Ascending aorta (tissue), 2 donors: ENCODE data around the gene ZBTB32. TPM values are rescaled to one million over a fixed set of nuclear protein-coding genes. Genes with fewer than 3 reads are reported as not detected.

ENCODE experiments used
- DNase-seq, 2 donors: peaks; one replicate each; pipeline ENCODE4 v3.0.0-alpha.2; 2019; ENCODE audit warnings: low spot score in 2 of 2
- H3K27ac ChIP-seq, 2 donors: fragments of 200-600 bp; sonication (generic); one replicate each; pipeline ENCODE4 v1.5.1; 2016 to 2017; ENCODE audit warnings: mild to moderate bottlenecking in 1 of 2
- H3K27me3 ChIP-seq: fragments of 200-600 bp; sonication (generic); one replicate; pipeline ENCODE4 v1.5.1; 2017
- H3K36me3 ChIP-seq, 2 donors: fragments of 200-600 bp; sonication (generic); one replicate each; pipeline ENCODE4 v1.5.1; 2016
- H3K4me1 ChIP-seq, 2 donors: fragments of 200-600 bp; sonication (generic); one replicate each; pipeline ENCODE4 v1.5.1; 2016 to 2017; ENCODE audit warnings: mild to moderate bottlenecking in 1 of 2
- H3K4me3 ChIP-seq, 2 donors: fragments of 200-600 bp; sonication (generic); one replicate each; pipeline ENCODE4 v1.5.1; 2016 to 2017; ENCODE audit warnings: mild to moderate bottlenecking in 1 of 2
- H3K9me3 ChIP-seq, 2 donors: fragments of 200-600 bp; sonication (generic); one replicate each; pipeline ENCODE4 v1.5.1; 2016
- CTCF ChIP-seq, 3 experiments: fragments of 200-600 bp in 2 of 3; fragments of 450-650 bp in 1 of 3; sonication (generic) in 2 of 3; IDR thresholded peaks; one replicate each; pipeline ENCODE4 v1.5.1; 2016 to 2019; ENCODE audit warnings: antibody characterized with exemption in 3 of 3, mild to moderate bottlenecking in 1 of 3, moderate library complexity in 1 of 3
- intact Hi-C: fragments of 100-400 bp; cut with DNase I; formaldehyde crosslinking; loops from one replicate; pipeline ENCODE4 v1.15.1; 2023
- total RNA-seq: library from RNA; depleted of rRNA; stranded (reverse); fragments of >200 nt; gene quantifications from one replicate; pipeline ENCODE4 v1.1.0, GENCODE V29; 2016

ZBTB32 gene
- total RNA-seq, 1 donor from 2014 or later = not detected

GRCh38 chr19:35715355-35715809, 11.0 kb downstream of the ZBTB32 start:
- TF ChIP-seq CTCF (IDR thresholded peaks at IDR 0.05) = no peak
- Histone ChIP-seq H3K4me3 (peak overlapping the region in 1 of 2 donors; percentile 79), H3K27me3 (no peaks in the 10 kb centered on the region), H3K4me1 (peaks cover 7 to 19% of the 10 kb centered on the region in 2 donors), H3K27ac (peak overlapping the region; percentile 85 to 86), H3K36me3 (peaks cover 7 to 9% of the 10 kb centered on the region in 2 donors), H3K9me3 (no peaks in the 10 kb centered on the region)
- DNase-seq = no peak
- intact Hi-C loops = no loop called here

- no peak for TF ChIP-seq CTCF (IDR thresholded peaks at IDR 0.05)
- Histone ChIP-seq H3K9me3 (no peaks in the 10 kb centered on the region), H3K27ac (peak overlapping the region; percentile 85 to 86), H3K4me1 (peaks cover 7 to 19% of the 10 kb centered on the region in 2 donors), H3K36me3 (peaks cover 14 to 17% of the 10 kb centered on the region in 2 donors), H3K27me3 (no peaks in the 10 kb centered on the region), H3K4me3 (peak overlapping the region; percentile 79 to 95)
- intact Hi-C loops = loop anchor here (1.0 to 2.0 kb wide), 3 partner anchors 23 to 59 kb away; partner anchors contain the start of genes ARHGAP33, PSENEN and U2AF1L4
- DNase-seq = peak in 1 of 2 donors; percentile 63
These were observed 11.8 kb downstream of the ZBTB32 start for GRCh38 chr19:35715981-35716800.

- Histone ChIP-seq H3K27ac (peak overlapping the region; percentile 85 to 86), H3K27me3 (no peaks in the 10 kb centered on the region), H3K36me3 (peaks cover 21 to 25% of the 10 kb centered on the region in 2 donors), H3K4me1 (peaks cover 7 to 19% of the 10 kb centered on the region in 2 donors), H3K9me3 (no peaks in the 10 kb centered on the region), H3K4me3 (peak overlapping the region; percentile 79 to 95)
- TF ChIP-seq CTCF (IDR thresholded peaks at IDR 0.05) = peak; percentile 92 to 95 (median 93)
- intact Hi-C loops = loop anchor here (1.0 to 2.0 kb wide), 12 partner anchors 15 to 214 kb away; partner anchors contain the start of genes ARHGAP33, HAUS5, HSPB6 and PSENEN
- DNase-seq = peak; percentile 88 to 98
These were observed 12.7 kb downstream of the ZBTB32 start for GRCh38 chr19:35716801-35717664.

- H3K4me1 ChIP-seq = peaks cover 7 to 19% of the 10 kb centered on the region in 2 donors
- no peaks in the 10 kb centered on the region for H3K27me3 ChIP-seq
- H3K27ac ChIP-seq = peak within 1 kb of the TSS; percentile 85 to 87
- no peaks in the 10 kb centered on the region for H3K9me3 ChIP-seq
- intact Hi-C loops = loop anchor here (1.0 to 2.0 kb wide), 11 partner anchors 16 to 213 kb away; partner anchors contain the start of genes ARHGAP33, HAUS5, HSPB6 and PSENEN
- H3K36me3 ChIP-seq = peaks cover 28 to 33% of the 10 kb centered on the region in 2 donors
- no peak for DNase-seq
- peak within 1 kb of the TSS; percentile 79 to 95 for H3K4me3 ChIP-seq
- no peak for TF ChIP-seq CTCF (IDR thresholded peaks at IDR 0.05)
These were observed 13.4 kb downstream of the ZBTB32 start, which contains the start of gene KMT2B for GRCh38 chr19:35717665-35718344. TSS of gene KMT2B (plus strand) at chr19:35718003. CDS start at chr19:35718019, 16 bp downstream.
